ENCODE data around the gene FXR2.
"Not testable (repeated sequence)": the region's sequence is repeated elsewhere in the genome, so short reads cannot be mapped to it uniquely, and the experiment has no call there.

FXR2 gene

GRCh38 chr17:7629939-7630571, 15.4 kb upstream of the FXR2 start, which contains the start of gene SHBG:
Gene SHBG (plus strand): TSS chr17:7630135. CDS start chr17:7630173, 38 bp downstream.
- H3K4me3 ChIP-seq (ENCODE audit: low read depth, low read length) = no peak within 1 kb of the TSS
- in situ Hi-C loops (cut with HindIII; ENCODE audit: low sequenced_read_pairs) = no loop called here
- DNase-seq (ENCODE audit: low read depth) = no peak
- TF ChIP-seq, protein P1, sequence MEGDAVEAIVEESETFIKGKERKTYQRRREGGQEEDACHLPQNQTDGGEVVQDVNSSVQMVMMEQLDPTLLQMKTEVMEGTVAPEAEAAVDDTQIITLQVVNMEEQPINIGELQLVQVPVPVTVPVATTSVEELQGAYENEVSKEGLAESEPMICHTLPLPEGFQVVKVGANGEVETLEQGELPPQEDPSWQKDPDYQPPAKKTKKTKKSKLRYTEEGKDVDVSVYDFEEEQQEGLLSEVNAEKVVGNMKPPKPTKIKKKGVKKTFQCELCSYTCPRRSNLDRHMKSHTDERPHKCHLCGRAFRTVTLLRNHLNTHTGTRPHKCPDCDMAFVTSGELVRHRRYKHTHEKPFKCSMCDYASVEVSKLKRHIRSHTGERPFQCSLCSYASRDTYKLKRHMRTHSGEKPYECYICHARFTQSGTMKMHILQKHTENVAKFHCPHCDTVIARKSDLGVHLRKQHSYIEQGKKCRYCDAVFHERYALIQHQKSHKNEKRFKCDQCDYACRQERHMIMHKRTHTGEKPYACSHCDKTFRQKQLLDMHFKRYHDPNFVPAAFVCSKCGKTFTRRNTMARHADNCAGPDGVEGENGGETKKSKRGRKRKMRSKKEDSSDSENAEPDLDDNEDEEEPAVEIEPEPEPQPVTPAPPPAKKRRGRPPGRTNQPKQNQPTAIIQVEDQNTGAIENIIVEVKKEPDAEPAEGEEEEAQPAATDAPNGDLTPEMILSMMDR (IDR thresholded peaks at IDR 0.05; ENCODE audit: low read depth, low read length, missing control alignments) = no peak

- in situ Hi-C loops (cut with HindIII; ENCODE audit: low sequenced_read_pairs) = no loop called here
- peak within 1 kb of the TSS; percentile 79 for H3K4me3 ChIP-seq (ENCODE audit: low read depth, low read length)
- peak; percentile 84 for DNase-seq (ENCODE audit: low read depth)
- TF ChIP-seq, protein P1 (IDR thresholded peaks at IDR 0.05; ENCODE audit: low read depth, low read length, missing control alignments) = no peak
These were observed 12.8 kb upstream of the FXR2 start, which contains the start of gene SAT2 for GRCh38 chr17:7627250-7628121. Gene SAT2 (minus strand): TSS chr17:7627821. CDS start chr17:7627635, 186 bp downstream.

GRCh38 chr17:7626956-7627249, 12.2 kb upstream of the FXR2 start:
- in situ Hi-C loops (cut with HindIII; ENCODE audit: low sequenced_read_pairs) = no loop called here
- H3K4me3 ChIP-seq (ENCODE audit: low read depth, low read length) = peak overlapping the region; percentile 79
- no peak for DNase-seq (ENCODE audit: low read depth)
- TF ChIP-seq, protein P1 (IDR thresholded peaks at IDR 0.05; ENCODE audit: low read depth, low read length, missing control alignments) = no peak

DNA sequence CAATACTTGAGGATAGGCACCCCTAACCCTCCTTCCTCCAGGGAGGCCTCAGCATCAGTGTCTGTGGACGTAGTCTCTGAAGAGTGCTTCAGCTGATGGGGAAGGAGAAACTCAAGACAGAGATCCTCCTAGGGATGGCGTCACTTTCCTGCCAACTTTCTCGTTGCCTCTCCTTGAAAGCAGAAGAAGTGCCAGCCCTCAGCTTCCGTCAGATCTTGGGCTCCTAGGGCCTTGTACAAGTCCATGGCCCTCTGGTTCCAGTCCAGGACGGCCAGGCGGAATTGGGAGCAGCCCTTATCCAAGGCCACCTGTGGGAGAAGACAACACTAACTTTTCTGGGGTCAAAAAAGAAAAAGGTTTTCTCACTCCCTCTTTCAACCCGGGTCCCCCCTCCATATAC, 11.6 kb upstream of the FXR2 start:
- in situ Hi-C loops (cut with HindIII; ENCODE audit: low sequenced_read_pairs) = no loop called here
- TF ChIP-seq, protein P1 (IDR thresholded peaks at IDR 0.05; ENCODE audit: low read depth, low read length, missing control alignments) = no peak
- no peak for DNase-seq (ENCODE audit: low read depth)
- peak overlapping the region; percentile 79 for H3K4me3 ChIP-seq (ENCODE audit: low read depth, low read length)

- in situ Hi-C loops (cut with HindIII; ENCODE audit: low sequenced_read_pairs); DNase-seq (ENCODE audit: low read depth); H3K4me3 ChIP-seq (ENCODE audit: low read depth, low read length): not testable (repeated sequence)
These were observed 11.1 kb upstream of the FXR2 start for GRCh38 chr17:7625749-7626148.

DNA sequence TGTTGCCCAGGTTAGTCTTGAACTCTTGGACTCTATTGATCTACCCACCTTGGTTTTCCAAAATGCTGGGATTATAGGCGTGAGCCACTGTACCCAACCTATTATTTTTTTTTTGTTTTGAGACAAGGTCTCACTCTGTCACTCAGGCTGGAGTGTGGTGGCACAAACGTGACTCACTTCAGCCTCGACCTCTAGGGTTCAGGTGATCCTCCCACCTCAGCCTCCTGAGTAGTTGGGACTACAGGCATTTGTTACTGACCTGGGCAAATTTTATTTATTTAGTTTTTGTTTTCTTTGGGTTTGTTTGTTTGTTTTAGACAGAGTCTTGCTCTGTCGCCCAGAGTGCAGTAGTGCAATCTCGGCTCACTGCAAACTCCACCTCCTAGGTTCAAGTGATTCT, 9.0 kb upstream of the FXR2 start:
- H3K4me3 ChIP-seq (ENCODE audit: low read depth, low read length) = no peak overlapping the region
- TF ChIP-seq, protein P1 (IDR thresholded peaks at IDR 0.05; ENCODE audit: low read depth, low read length, missing control alignments) = no peak
- DNase-seq (ENCODE audit: low read depth) = no peak
- in situ Hi-C loops (cut with HindIII; ENCODE audit: low sequenced_read_pairs) = no loop called here

- H3K4me3 ChIP-seq (ENCODE audit: low read depth, low read length) = no peak overlapping the region
- no peak for DNase-seq (ENCODE audit: low read depth)
- TF ChIP-seq, protein P1 (IDR thresholded peaks at IDR 0.05; ENCODE audit: low read depth, low read length, missing control alignments) = no peak
- in situ Hi-C loops (cut with HindIII; ENCODE audit: low sequenced_read_pairs) = no loop called here
These were observed 6.1 kb upstream of the FXR2 start for GRCh38 chr17:7620835-7621234.

Measured in astrocyte of the cerebellum (primary cell).